Smooth muscle cell of trachea (primary cell): Measurements from ENCODE around the gene PCDHB15. TPM values are rescaled to one million over a fixed set of nuclear protein-coding genes. Genes with fewer than 3 reads are reported as not detected.

Source experiments
- total RNA-seq: library from RNA; depleted of rRNA; stranded (reverse); fragments of >200 nt; gene quantifications from 2 replicates; pipeline ENCODE4 v1.2.1, GENCODE V29; 2014

Gene PCDHB15
- total RNA-seq: under 0.01 and 0.66 TPM in 2 replicates

GRCh38 chr5:141245250-141245717 is at the start of gene PCDHB15:
TSS of gene PCDHB15 (plus strand) at chr5:141245395. CDS start at chr5:141245579, 184 bp downstream.

GRCh38 chr5:141199359-141200235 is 45.6 kb upstream of the PCDHB15 start, which contains the start of gene PCDHB11:
TSS of gene PCDHB11 (plus strand) at chr5:141199627. CDS start at chr5:141199775, 148 bp downstream.

GRCh38 chr5:141208478-141208877 is 36.7 kb upstream of the PCDHB15 start, which contains the start of gene PCDHB12:
TSS of gene PCDHB12 (plus strand) at chr5:141208719. CDS start at chr5:141208908, 189 bp downstream.

GRCh38 chr5:141213656-141214339 is 31.4 kb upstream of the PCDHB15 start, which contains the start of gene PCDHB13:
TSS of gene PCDHB13 (plus strand) at chr5:141213919. CDS start at chr5:141214124, 205 bp downstream.

GRCh38 chr5:141223112-141223783 is 21.9 kb upstream of the PCDHB15 start, which contains the start of gene PCDHB14:
TSS of gene PCDHB14 (plus strand) at chr5:141223343. CDS start at chr5:141223506, 163 bp downstream.

Other genes starting within 250 kb of the PCDHB15 start
- not detected in 2 replicates for gene PCDHB1, start 194.0 kb upstream of the PCDHB15 start, total RNA-seq
- gene PCDHB2, start 150.8 kb upstream of the PCDHB15 start, total RNA-seq: 0.58 and 3.0 TPM in 2 replicates
- gene PCDHB3, start 144.9 kb upstream of the PCDHB15 start, total RNA-seq: 0.29 and 0.50 TPM in 2 replicates
- gene PCDHB4, start 123.6 kb upstream of the PCDHB15 start, total RNA-seq: 0.15 and 0.17 TPM in 2 replicates
- gene PCDHB5, start 110.2 kb upstream of the PCDHB15 start, total RNA-seq: 0.29 and 1.3 TPM in 2 replicates
- 0.33 TPM in 1 of 2 replicates, not detected in the other for gene PCDHB6, start 95.3 kb upstream of the PCDHB15 start, total RNA-seq
- gene PCDHB7, start 72.8 kb upstream of the PCDHB15 start, total RNA-seq: under 0.01 and 0.66 TPM in 2 replicates
- gene PCDHB8, start 67.6 kb upstream of the PCDHB15 start, total RNA-seq: 0.50 TPM in 1 of 2 replicates, not detected in the other
- 0.15 and 0.50 TPM in 2 replicates for gene PCDHB16, start 63.0 kb upstream of the PCDHB15 start, total RNA-seq
- gene PCDHB9, start 58.2 kb upstream of the PCDHB15 start, total RNA-seq: under 0.01 and 0.17 TPM in 2 replicates
- gene PCDHB10, start 53.0 kb upstream of the PCDHB15 start, total RNA-seq: 0.15 and 0.66 TPM in 2 replicates
- 0.50 TPM in 1 of 2 replicates, not detected in the other for gene PCDHB11, start 45.8 kb upstream of the PCDHB15 start, total RNA-seq
- 0.15 and 0.33 TPM in 2 replicates for gene PCDHB12, start 36.7 kb upstream of the PCDHB15 start, total RNA-seq
- gene PCDHB13, start 31.5 kb upstream of the PCDHB15 start, total RNA-seq: under 0.01 and 1.3 TPM in 2 replicates
- gene PCDHB14, start 22.1 kb upstream of the PCDHB15 start, total RNA-seq: 0.15 and 1.2 TPM in 2 replicates
- 0.50 and 1.0 TPM in 2 replicates for gene SLC25A2, start 58.7 kb downstream of the PCDHB15 start, total RNA-seq
- 70.8 and 74.8 TPM in 2 replicates for gene TAF7, start 75.4 kb downstream of the PCDHB15 start, total RNA-seq
- gene PCDHGA1, start 85.1 kb downstream of the PCDHB15 start, total RNA-seq: 1.3 and 2.3 TPM in 2 replicates
- 3.3 and 6.6 TPM in 2 replicates for gene PCDHGA2, start 93.4 kb downstream of the PCDHB15 start, total RNA-seq
- gene PCDHGA3, start 98.4 kb downstream of the PCDHB15 start, total RNA-seq: 1.3 and 2.6 TPM in 2 replicates
- gene PCDHGB1, start 104.7 kb downstream of the PCDHB15 start, total RNA-seq: 4.4 and 4.5 TPM in 2 replicates
- gene PCDHGA4, start 109.6 kb downstream of the PCDHB15 start, total RNA-seq: 8.9 and 11.1 TPM in 2 replicates
- gene PCDHGB2, start 114.6 kb downstream of the PCDHB15 start, total RNA-seq: 5.1 TPM in 2 replicates
- 2.8 and 3.5 TPM in 2 replicates for gene PCDHGA5, start 118.8 kb downstream of the PCDHB15 start, total RNA-seq
- 7.1 and 9.4 TPM in 2 replicates for gene PCDHGB3, start 124.8 kb downstream of the PCDHB15 start, total RNA-seq
- gene PCDHGA6, start 128.5 kb downstream of the PCDHB15 start, total RNA-seq: 4.8 and 6.3 TPM in 2 replicates
- gene PCDHGA7, start 137.3 kb downstream of the PCDHB15 start, total RNA-seq: 5.4 and 8.4 TPM in 2 replicates
- 21.5 and 38.4 TPM in 2 replicates for gene PCDHGB4, start 142.3 kb downstream of the PCDHB15 start, total RNA-seq
- gene PCDHGA8, start 147.2 kb downstream of the PCDHB15 start, total RNA-seq: 3.9 and 5.6 TPM in 2 replicates
- 27.9 and 40.4 TPM in 2 replicates for gene PCDHGB5, start 152.6 kb downstream of the PCDHB15 start, total RNA-seq
- gene PCDHGA9, start 157.4 kb downstream of the PCDHB15 start, total RNA-seq: 7.4 and 8.0 TPM in 2 replicates
- gene PCDHGB6, start 162.6 kb downstream of the PCDHB15 start, total RNA-seq: 5.1 and 6.5 TPM in 2 replicates
- gene PCDHGA10, start 167.6 kb downstream of the PCDHB15 start, total RNA-seq: 13.8 and 14.7 TPM in 2 replicates
- gene PCDHGB7, start 172.3 kb downstream of the PCDHB15 start, total RNA-seq: 15.7 and 16.4 TPM in 2 replicates
- 23.0 and 26.9 TPM in 2 replicates for gene PCDHGA11, start 175.7 kb downstream of the PCDHB15 start, total RNA-seq
- 26.0 and 35.4 TPM in 2 replicates for gene PCDHGA12, start 185.1 kb downstream of the PCDHB15 start, total RNA-seq
- 94.1 and 137 TPM in 2 replicates for gene PCDHGC3, start 230.6 kb downstream of the PCDHB15 start, total RNA-seq
- 4.5 and 6.0 TPM in 2 replicates for gene PCDHGC4, start 239.6 kb downstream of the PCDHB15 start, total RNA-seq
- 7.9 and 8.1 TPM in 2 replicates for gene PCDHGC5, start 243.7 kb downstream of the PCDHB15 start, total RNA-seq